GM23338 (cell line): Measurements from ENCODE around the gene CNTN5. TPM values are rescaled to one million over a fixed set of nuclear protein-coding genes. Genes with fewer than 3 reads are reported as not detected.

Experiments
- ATAC-seq: fragments of 200-7000 bp; cut with Tn5 transposase; 3 replicates; pipeline ENCODE4 v1.9.1; 2020
- DNase-seq: peaks from one replicate; pipeline ENCODE4 v3.0.0-alpha.2; 2015; ENCODE audit warnings: low spot score
- H2AFZ ChIP-seq: fragments of 200-600 bp; sonication (generic); 2 replicates; pipeline ENCODE4 v1.8.0; 2016; ENCODE audit warnings: antibody characterized with exemption, mild to moderate bottlenecking, moderate library complexity
- H3F3A ChIP-seq: fragments of 200-600 bp; sonication (generic); replicated peaks from 2 replicates; pipeline ENCODE4 v1.8.0; 2017; ENCODE audit warnings: antibody characterized with exemption, mixed run types, low read depth
- H3K27ac ChIP-seq: fragments of 200-600 bp; sonication (generic); 2 replicates; pipeline ENCODE4 v1.6.1; 2016; ENCODE audit warnings: low read depth
- H3K27me3 ChIP-seq: fragments of 200-600 bp; sonication (generic); 2 replicates; pipeline ENCODE4 v1.8.0; 2016; ENCODE audit warnings: mild to moderate bottlenecking, mixed run types, moderate library complexity; ENCODE audit not compliant: insufficient read depth
- H3K36me3 ChIP-seq: fragments of 200-600 bp; sonication (generic); 2 replicates; pipeline ENCODE4 v1.8.0; 2016; ENCODE audit warnings: mild to moderate bottlenecking; ENCODE audit not compliant: insufficient read depth
- H3K4me1 ChIP-seq: fragments of 200-600 bp; sonication (generic); 2 replicates; pipeline ENCODE4 v1.8.0; 2016; ENCODE audit warnings: mild to moderate bottlenecking, moderate library complexity; ENCODE audit not compliant: insufficient read depth
- H3K4me2 ChIP-seq: fragments of 200-600 bp; sonication (generic); 2 replicates; pipeline ENCODE4 v1.7.1; 2017; ENCODE audit warnings: mixed run types
- H3K4me3 ChIP-seq: fragments of 200-600 bp; sonication (generic); 2 replicates; pipeline ENCODE4 v1.6.1; 2016; ENCODE audit warnings: mixed run types
- H3K79me2 ChIP-seq: fragments of 200-600 bp; sonication (generic); replicated peaks from 2 replicates; pipeline ENCODE4 v1.8.0; 2017; ENCODE audit warnings: mild to moderate bottlenecking; ENCODE audit not compliant: insufficient read depth
- H3K9me2 ChIP-seq: fragments of 200-600 bp; sonication (generic); 2 replicates; pipeline ENCODE4 v1.8.0; 2017; ENCODE audit not compliant: insufficient read depth
- H4K20me1 ChIP-seq: fragments of 200-600 bp; sonication (generic); replicated peaks from 2 replicates; pipeline ENCODE4 v1.8.0; 2017; ENCODE audit warnings: mild to moderate bottlenecking; ENCODE audit not compliant: insufficient read depth
- H3K27ac Mint-ChIP-seq: 2 replicates; pipeline ENCODE4 v1.8.0; 2020; ENCODE audit warnings: inconsistent platforms, mild to moderate bottlenecking, moderate library complexity, mixed read lengths
- H3K27me3 Mint-ChIP-seq: 3 replicates; pipeline ENCODE4 v1.8.0; 2022; ENCODE audit warnings: low read depth, mild to moderate bottlenecking, moderate library complexity, mixed read lengths, inconsistent platforms; ENCODE audit not compliant: insufficient read depth, poor library complexity
- H3K36me3 Mint-ChIP-seq: 3 replicates; pipeline ENCODE4 v1.8.0; 2021; ENCODE audit warnings: low read depth, mild to moderate bottlenecking, inconsistent platforms, moderate library complexity, mixed read lengths
- H3K4me1 Mint-ChIP-seq: 3 replicates; pipeline ENCODE4 v1.8.0; 2020; ENCODE audit warnings: mild to moderate bottlenecking, inconsistent platforms, mixed read lengths
- H3K4me3 Mint-ChIP-seq: 3 replicates; pipeline ENCODE4 v1.8.0; 2021; ENCODE audit warnings: moderate library complexity, mild to moderate bottlenecking, inconsistent platforms, mixed read lengths
- H3K9me3 Mint-ChIP-seq: 3 replicates; pipeline ENCODE4 v1.8.0; 2020; ENCODE audit warnings: moderate library complexity, mild to moderate bottlenecking, inconsistent platforms, mixed read lengths
- CREB1 ChIP-seq: fragments of 250-450 bp; sonication (Bioruptor Pico); IDR thresholded peaks from 2 replicates; pipeline ENCODE4 v1.5.0; 2020; ENCODE audit warnings: low read depth, mild to moderate bottlenecking, moderate library complexity
- EZH2 ChIP-seq: fragments of 200-600 bp; sonication (generic); IDR thresholded peaks from one replicate; pipeline ENCODE4 v1.8.0; 2017; ENCODE audit warnings: antibody characterized with exemption, mild to moderate bottlenecking, low read depth; ENCODE audit not compliant: unreplicated experiment
- EZH2phosphoT487 ChIP-seq: fragments of 200-600 bp; sonication (generic); IDR thresholded peaks from one replicate; pipeline ENCODE4 v1.8.1; 2018; ENCODE audit warnings: antibody characterized with exemption; ENCODE audit not compliant: unreplicated experiment
- JUNB ChIP-seq: IDR thresholded peaks from one replicate; pipeline ENCODE4 v1.6.1; 2016; ENCODE audit warnings: antibody characterized with exemption; ENCODE audit not compliant: unreplicated experiment
- POLR2AphosphoS5 ChIP-seq: IDR thresholded peaks from 2 replicates; pipeline ENCODE4 v1.6.1; 2016; ENCODE audit warnings: antibody characterized with exemption, low read depth
- STAT1 ChIP-seq: IDR thresholded peaks from one replicate; pipeline ENCODE4 v1.6.1; 2016; ENCODE audit warnings: antibody characterized with exemption; ENCODE audit not compliant: unreplicated experiment
- ZNF114 ChIP-seq: fragments of 250-450 bp; sonication (Bioruptor Pico); IDR thresholded peaks from 2 replicates; pipeline ENCODE4 v1.5.0; 2020; ENCODE audit warnings: mild to moderate bottlenecking, moderate library complexity
- ZNF331 ChIP-seq: fragments of 250-450 bp; sonication (Bioruptor Pico); IDR thresholded peaks from 2 replicates; pipeline ENCODE4 v1.5.0; 2020; ENCODE audit warnings: low read depth, mild to moderate bottlenecking, moderate library complexity
- polyA plus RNA-seq: library from polyadenylated mRNA; unstranded; fragments of >200 nt; fragmentation: Nextera tagmentation; extraction: Ambion mirVana; gene quantifications from 2 replicates; pipeline ENCODE4 v1.2.1, GENCODE V29; 2016
- total RNA-seq: library from RNA; depleted of rRNA; stranded (reverse); fragments of >200 nt; shearing (Covaris generic); gene quantifications from 2 replicates; pipeline ENCODE4 v1.2.3, GENCODE V29; 2014
- TF ChIP-seq, protein P1 (sequence below): IDR thresholded peaks from 2 replicates; pipeline ENCODE4 v1.6.1; 2016; ENCODE audit warnings: antibody characterized with exemption
- TF ChIP-seq, protein P2 (sequence below), 2 experiments: fragments of 200-600 bp in 1 of 2; sonication (generic) in 1 of 2; conservative IDR thresholded peaks; 2 replicates each; pipeline versions ENCODE4 v1.5.1 to v1.6.1; 2016 to 2017; ENCODE audit warnings: antibody characterized with exemption in 2 of 2, low read depth in 2 of 2, mild to moderate bottlenecking in 2 of 2, moderate library complexity in 1 of 2
- TF ChIP-seq, protein P3 (sequence below): fragments of 250-450 bp; sonication (Bioruptor Pico); IDR thresholded peaks from 2 replicates; pipeline ENCODE4 v1.5.0; 2020; ENCODE audit warnings: mild to moderate bottlenecking, moderate library complexity
- TF ChIP-seq, protein P4 (sequence below): IDR thresholded peaks from one replicate; pipeline ENCODE4 v1.6.1; 2018; ENCODE audit warnings: antibody characterized with exemption; ENCODE audit not compliant: unreplicated experiment

Gene CNTN5
- total and polyA plus RNA-seq, 2 experiments from 2014 or later = not detected

- TF ChIP-seq, protein P1, sequence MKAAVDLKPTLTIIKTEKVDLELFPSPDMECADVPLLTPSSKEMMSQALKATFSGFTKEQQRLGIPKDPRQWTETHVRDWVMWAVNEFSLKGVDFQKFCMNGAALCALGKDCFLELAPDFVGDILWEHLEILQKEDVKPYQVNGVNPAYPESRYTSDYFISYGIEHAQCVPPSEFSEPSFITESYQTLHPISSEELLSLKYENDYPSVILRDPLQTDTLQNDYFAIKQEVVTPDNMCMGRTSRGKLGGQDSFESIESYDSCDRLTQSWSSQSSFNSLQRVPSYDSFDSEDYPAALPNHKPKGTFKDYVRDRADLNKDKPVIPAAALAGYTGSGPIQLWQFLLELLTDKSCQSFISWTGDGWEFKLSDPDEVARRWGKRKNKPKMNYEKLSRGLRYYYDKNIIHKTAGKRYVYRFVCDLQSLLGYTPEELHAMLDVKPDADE = no peak
- no peak for TF ChIP-seq ZNF114 (CRISPR knock-in tag)
- TF ChIP-seq, protein P2, sequence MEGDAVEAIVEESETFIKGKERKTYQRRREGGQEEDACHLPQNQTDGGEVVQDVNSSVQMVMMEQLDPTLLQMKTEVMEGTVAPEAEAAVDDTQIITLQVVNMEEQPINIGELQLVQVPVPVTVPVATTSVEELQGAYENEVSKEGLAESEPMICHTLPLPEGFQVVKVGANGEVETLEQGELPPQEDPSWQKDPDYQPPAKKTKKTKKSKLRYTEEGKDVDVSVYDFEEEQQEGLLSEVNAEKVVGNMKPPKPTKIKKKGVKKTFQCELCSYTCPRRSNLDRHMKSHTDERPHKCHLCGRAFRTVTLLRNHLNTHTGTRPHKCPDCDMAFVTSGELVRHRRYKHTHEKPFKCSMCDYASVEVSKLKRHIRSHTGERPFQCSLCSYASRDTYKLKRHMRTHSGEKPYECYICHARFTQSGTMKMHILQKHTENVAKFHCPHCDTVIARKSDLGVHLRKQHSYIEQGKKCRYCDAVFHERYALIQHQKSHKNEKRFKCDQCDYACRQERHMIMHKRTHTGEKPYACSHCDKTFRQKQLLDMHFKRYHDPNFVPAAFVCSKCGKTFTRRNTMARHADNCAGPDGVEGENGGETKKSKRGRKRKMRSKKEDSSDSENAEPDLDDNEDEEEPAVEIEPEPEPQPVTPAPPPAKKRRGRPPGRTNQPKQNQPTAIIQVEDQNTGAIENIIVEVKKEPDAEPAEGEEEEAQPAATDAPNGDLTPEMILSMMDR (conservative IDR thresholded peaks at IDR 0.05; ENCODE audit: low read depth in 2 of 2) = no peak
- TF ChIP-seq JUNB = no peak
Measured at GRCh38 chr11:99079576-99079975, 58.8 kb downstream of the CNTN5 start (continued).

GRCh38 chr11:99080154-99080553, 59.4 kb downstream of the CNTN5 start:
- Histone ChIP-seq H3F3A (no peaks in the 10 kb centered on the region), H3K4me2 (no peak overlapping the region), H3K4me3 (no peak overlapping the region), H3K79me2 (no peaks in the 10 kb centered on the region), H3K27me3 (no peaks in the 10 kb centered on the region), H3K27ac (no peak overlapping the region), H4K20me1 (no peaks in the 10 kb centered on the region), H3K36me3 (no peaks in the 10 kb centered on the region), H3K4me1 (no peaks in the 10 kb centered on the region), H3K9me2 (no peaks in the 10 kb centered on the region), H2AFZ (no peak overlapping the region)
- Mint-ChIP-seq H3K4me1 (no peaks in the 10 kb centered on the region), H3K4me3 (no peak overlapping the region), H3K36me3 (no peaks in the 10 kb centered on the region), H3K9me3 (no peaks in the 10 kb centered on the region), H3K27ac (no peak overlapping the region), H3K27me3 (no peaks in the 10 kb centered on the region)
- DNase-seq (no peak), ATAC-seq (no peak)
- TF ChIP-seq STAT1 (no peak), ZNF331 (CRISPR knock-in tag) (no peak), POLR2AphosphoS5 (no peak), EZH2 (no peak), CREB1 (CRISPR knock-in tag) (no peak), EZH2phosphoT487 (no peak), JUNB (no peak), ZNF114 (CRISPR knock-in tag) (no peak)
- TF ChIP-seq, protein P3, sequence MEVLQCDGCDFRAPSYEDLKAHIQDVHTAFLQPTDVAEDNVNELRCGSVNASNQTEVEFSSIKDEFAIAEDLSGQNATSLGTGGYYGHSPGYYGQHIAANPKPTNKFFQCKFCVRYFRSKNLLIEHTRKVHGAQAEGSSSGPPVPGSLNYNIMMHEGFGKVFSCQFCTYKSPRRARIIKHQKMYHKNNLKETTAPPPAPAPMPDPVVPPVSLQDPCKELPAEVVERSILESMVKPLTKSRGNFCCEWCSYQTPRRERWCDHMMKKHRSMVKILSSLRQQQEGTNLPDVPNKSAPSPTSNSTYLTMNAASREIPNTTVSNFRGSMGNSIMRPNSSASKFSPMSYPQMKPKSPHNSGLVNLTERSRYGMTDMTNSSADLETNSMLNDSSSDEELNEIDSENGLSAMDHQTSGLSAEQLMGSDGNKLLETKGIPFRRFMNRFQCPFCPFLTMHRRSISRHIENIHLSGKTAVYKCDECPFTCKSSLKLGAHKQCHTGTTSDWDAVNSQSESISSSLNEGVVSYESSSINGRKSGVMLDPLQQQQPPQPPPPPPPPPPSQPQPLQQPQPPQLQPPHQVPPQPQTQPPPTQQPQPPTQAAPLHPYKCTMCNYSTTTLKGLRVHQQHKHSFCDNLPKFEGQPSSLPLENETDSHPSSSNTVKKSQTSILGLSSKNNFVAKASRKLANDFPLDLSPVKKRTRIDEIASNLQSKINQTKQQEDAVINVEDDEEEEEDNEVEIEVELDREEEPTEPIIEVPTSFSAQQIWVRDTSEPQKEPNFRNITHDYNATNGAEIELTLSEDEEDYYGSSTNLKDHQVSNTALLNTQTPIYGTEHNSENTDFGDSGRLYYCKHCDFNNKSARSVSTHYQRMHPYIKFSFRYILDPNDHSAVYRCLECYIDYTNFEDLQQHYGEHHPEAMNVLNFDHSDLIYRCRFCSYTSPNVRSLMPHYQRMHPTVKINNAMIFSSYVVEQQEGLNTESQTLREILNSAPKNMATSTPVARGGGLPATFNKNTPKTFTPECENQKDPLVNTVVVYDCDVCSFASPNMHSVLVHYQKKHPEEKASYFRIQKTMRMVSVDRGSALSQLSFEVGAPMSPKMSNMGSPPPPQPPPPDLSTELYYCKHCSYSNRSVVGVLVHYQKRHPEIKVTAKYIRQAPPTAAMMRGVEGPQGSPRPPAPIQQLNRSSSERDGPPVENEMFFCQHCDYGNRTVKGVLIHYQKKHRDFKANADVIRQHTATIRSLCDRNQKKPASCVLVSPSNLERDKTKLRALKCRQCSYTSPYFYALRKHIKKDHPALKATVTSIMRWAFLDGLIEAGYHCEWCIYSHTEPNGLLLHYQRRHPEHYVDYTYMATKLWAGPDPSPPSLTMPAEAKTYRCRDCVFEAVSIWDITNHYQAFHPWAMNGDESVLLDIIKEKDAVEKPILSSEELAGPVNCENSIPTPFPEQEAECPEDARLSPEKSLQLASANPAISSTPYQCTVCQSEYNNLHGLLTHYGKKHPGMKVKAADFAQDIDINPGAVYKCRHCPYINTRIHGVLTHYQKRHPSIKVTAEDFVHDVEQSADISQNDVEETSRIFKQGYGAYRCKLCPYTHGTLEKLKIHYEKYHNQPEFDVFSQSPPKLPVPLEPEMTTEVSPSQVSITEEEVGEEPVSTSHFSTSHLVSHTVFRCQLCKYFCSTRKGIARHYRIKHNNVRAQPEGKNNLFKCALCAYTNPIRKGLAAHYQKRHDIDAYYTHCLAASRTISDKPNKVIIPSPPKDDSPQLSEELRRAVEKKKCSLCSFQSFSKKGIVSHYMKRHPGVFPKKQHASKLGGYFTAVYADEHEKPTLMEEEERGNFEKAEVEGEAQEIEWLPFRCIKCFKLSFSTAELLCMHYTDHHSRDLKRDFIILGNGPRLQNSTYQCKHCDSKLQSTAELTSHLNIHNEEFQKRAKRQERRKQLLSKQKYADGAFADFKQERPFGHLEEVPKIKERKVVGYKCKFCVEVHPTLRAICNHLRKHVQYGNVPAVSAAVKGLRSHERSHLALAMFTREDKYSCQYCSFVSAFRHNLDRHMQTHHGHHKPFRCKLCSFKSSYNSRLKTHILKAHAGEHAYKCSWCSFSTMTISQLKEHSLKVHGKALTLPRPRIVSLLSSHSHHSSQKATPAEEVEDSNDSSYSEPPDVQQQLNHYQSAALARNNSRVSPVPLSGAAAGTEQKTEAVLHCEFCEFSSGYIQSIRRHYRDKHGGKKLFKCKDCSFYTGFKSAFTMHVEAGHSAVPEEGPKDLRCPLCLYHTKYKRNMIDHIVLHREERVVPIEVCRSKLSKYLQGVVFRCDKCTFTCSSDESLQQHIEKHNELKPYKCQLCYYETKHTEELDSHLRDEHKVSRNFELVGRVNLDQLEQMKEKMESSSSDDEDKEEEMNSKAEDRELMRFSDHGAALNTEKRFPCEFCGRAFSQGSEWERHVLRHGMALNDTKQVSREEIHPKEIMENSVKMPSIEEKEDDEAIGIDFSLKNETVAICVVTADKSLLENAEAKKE (CRISPR knock-in tag) = no peak
- TF ChIP-seq, protein P4, sequence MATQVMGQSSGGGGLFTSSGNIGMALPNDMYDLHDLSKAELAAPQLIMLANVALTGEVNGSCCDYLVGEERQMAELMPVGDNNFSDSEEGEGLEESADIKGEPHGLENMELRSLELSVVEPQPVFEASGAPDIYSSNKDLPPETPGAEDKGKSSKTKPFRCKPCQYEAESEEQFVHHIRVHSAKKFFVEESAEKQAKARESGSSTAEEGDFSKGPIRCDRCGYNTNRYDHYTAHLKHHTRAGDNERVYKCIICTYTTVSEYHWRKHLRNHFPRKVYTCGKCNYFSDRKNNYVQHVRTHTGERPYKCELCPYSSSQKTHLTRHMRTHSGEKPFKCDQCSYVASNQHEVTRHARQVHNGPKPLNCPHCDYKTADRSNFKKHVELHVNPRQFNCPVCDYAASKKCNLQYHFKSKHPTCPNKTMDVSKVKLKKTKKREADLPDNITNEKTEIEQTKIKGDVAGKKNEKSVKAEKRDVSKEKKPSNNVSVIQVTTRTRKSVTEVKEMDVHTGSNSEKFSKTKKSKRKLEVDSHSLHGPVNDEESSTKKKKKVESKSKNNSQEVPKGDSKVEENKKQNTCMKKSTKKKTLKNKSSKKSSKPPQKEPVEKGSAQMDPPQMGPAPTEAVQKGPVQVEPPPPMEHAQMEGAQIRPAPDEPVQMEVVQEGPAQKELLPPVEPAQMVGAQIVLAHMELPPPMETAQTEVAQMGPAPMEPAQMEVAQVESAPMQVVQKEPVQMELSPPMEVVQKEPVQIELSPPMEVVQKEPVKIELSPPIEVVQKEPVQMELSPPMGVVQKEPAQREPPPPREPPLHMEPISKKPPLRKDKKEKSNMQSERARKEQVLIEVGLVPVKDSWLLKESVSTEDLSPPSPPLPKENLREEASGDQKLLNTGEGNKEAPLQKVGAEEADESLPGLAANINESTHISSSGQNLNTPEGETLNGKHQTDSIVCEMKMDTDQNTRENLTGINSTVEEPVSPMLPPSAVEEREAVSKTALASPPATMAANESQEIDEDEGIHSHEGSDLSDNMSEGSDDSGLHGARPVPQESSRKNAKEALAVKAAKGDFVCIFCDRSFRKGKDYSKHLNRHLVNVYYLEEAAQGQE = no peak
- TF ChIP-seq, protein P1 = no peak
